K562 (cell line): ENCODE results near the gene MBNL1. TPM values are rescaled to one million over a fixed set of nuclear protein-coding genes. Genes with fewer than 3 reads are reported as not detected.

Experiments used
- ARHGAP35 ChIP-seq: fragments of 450-650 bp; IDR thresholded peaks from 2 replicates; pipeline ENCODE4 v1.6.1; 2018; ENCODE audit not compliant: partially characterized antibody
- BCL6 ChIP-seq: fragments of 250-450 bp; sonication (Bioruptor Pico); IDR thresholded peaks from 2 replicates; pipeline ENCODE4 v1.4.0; 2020
- POLR2AphosphoS5 ChIP-seq: IDR thresholded peaks from 2 replicates; pipeline ENCODE4 v1.6.1; 2011; ENCODE audit warnings: mild to moderate bottlenecking, low read depth, low read length, moderate library complexity; ENCODE audit not compliant: control insufficient read depth, insufficient read depth
- RNF2 ChIP-seq: sonication (generic); IDR thresholded peaks from 2 replicates; pipeline ENCODE4 v1.6.1; 2016
- TEAD4 ChIP-seq, 2 experiments: sonication (generic) in 1 of 2; formaldehyde crosslinking in 1 of 2; IDR thresholded peaks; 2 replicates each; pipeline versions ENCODE4 v1.6.1 to v1.8.0; 2012 to 2022; ENCODE audit warnings: borderline replicate concordance in 1 of 2, inconsistent platforms in 1 of 2, low read length in 1 of 2, mild to moderate bottlenecking in 1 of 2, missing genetic modification reagents in 1 of 2
- ZNF124 ChIP-seq: sonication (generic); formaldehyde crosslinking; IDR thresholded peaks from 2 replicates; pipeline ENCODE4 v1.8.1; 2022; ENCODE audit warnings: missing genetic modification reagents
- ZNF311 ChIP-seq: fragments of 250-450 bp; sonication (Bioruptor Pico); IDR thresholded peaks from 2 replicates; pipeline ENCODE4 v1.4.0; 2020; ENCODE audit warnings: mild to moderate bottlenecking, moderate library complexity
- ZSCAN32 ChIP-seq: fragments of 450-650 bp; formaldehyde crosslinking; IDR thresholded peaks from 2 replicates; pipeline ENCODE4 v1.4.0; 2020; ENCODE audit warnings: mild to moderate bottlenecking, moderate library complexity
- polyA plus RNA-seq, 8 experiments: library from polyadenylated mRNA; depleted of rRNA in 4 of 8; stranded (reverse) in 5 of 8; unstranded in 3 of 8; fragments of >200 nt; fragmentation: Nextera tagmentation in 2 of 8; fragmentation: Illumina TruSeq in 1 of 8; extraction: Ambion mirVana in 2 of 8; extraction: Trizol in 1 of 8; gene quantifications; 2 replicates each; pipeline versions ENCODE4 v1.2.1 to v1.2.3, GENCODE V29; 2011 to 2014; ENCODE audit warnings: inconsistent platforms in 1 of 8, missing spikeins in 1 of 8
- total RNA-seq, 7 experiments: library from RNA; depleted of rRNA in 6 of 7; stranded (reverse); fragments of >200 nt in 6 of 7; fragmentation: Illumina TruSeq in 2 of 7; extraction: Trizol in 2 of 7; gene quantifications; 2 replicates each; pipeline versions ENCODE4 v1.2.1 to v1.2.3, GENCODE V29; 2011 to 2021; ENCODE audit warnings: low replicate concordance in 1 of 7
- TF ChIP-seq, protein P1 (sequence below), 2 experiments: IDR thresholded peaks; 2 replicates each; pipeline ENCODE4 v1.6.1; 2012; ENCODE audit warnings: improper control_type of control experiment in 2 of 2, low read depth in 2 of 2, low read length in 2 of 2, borderline replicate concordance in 1 of 2
- TF ChIP-seq, protein P2 (sequence below), 2 experiments: fragments of 450-650 bp in 1 of 2; sonication (generic) in 1 of 2; formaldehyde crosslinking in 1 of 2; IDR thresholded peaks in 1 of 2; conservative IDR thresholded peaks in 1 of 2; 2 replicates each; pipeline versions ENCODE4 v1.6.1 to v1.8.1; 2016 to 2023; ENCODE audit warnings: mild to moderate bottlenecking in 2 of 2, moderate library complexity in 2 of 2, inconsistent platforms in 1 of 2, missing genetic modification reagents in 1 of 2
- TF ChIP-seq, protein P3 (sequence below): sonication (generic); formaldehyde crosslinking; IDR thresholded peaks from 2 replicates; pipeline ENCODE4 v1.8.1; 2022; ENCODE audit warnings: missing genetic modification reagents
- TF ChIP-seq, protein P4 (sequence below): fragments of 450-650 bp; conservative IDR thresholded peaks from 2 replicates; pipeline ENCODE4 v1.6.1; 2016; ENCODE audit warnings: missing genetic modification characterization, low read depth, mild to moderate bottlenecking, missing compliant biosample characterization, moderate library complexity
- TF ChIP-seq, protein P5 (sequence below), 2 experiments: fragments of 450-650 bp in 1 of 2; IDR thresholded peaks; 2 replicates each; pipeline ENCODE4 v1.6.1; 2011 to 2017; ENCODE audit warnings: low read depth in 2 of 2, antibody characterized with exemption in 1 of 2, borderline replicate concordance in 1 of 2, low read length in 1 of 2, mild to moderate bottlenecking in 1 of 2, mixed read lengths in 1 of 2; ENCODE audit not compliant: control insufficient read depth in 1 of 2
- TF ChIP-seq, protein P6 (sequence below): sonication (generic); formaldehyde crosslinking; IDR thresholded peaks from 2 replicates; pipeline ENCODE4 v1.9.0; 2022; ENCODE audit warnings: mild to moderate bottlenecking, missing genetic modification reagents

Gene MBNL1
- total and polyA plus RNA-seq, 9 of the 15 experiments (the other 6 are each of a cell fraction or from before 2014, with no cell fraction given), result 70.3 to 243 (median 220) TPM

DNA sequence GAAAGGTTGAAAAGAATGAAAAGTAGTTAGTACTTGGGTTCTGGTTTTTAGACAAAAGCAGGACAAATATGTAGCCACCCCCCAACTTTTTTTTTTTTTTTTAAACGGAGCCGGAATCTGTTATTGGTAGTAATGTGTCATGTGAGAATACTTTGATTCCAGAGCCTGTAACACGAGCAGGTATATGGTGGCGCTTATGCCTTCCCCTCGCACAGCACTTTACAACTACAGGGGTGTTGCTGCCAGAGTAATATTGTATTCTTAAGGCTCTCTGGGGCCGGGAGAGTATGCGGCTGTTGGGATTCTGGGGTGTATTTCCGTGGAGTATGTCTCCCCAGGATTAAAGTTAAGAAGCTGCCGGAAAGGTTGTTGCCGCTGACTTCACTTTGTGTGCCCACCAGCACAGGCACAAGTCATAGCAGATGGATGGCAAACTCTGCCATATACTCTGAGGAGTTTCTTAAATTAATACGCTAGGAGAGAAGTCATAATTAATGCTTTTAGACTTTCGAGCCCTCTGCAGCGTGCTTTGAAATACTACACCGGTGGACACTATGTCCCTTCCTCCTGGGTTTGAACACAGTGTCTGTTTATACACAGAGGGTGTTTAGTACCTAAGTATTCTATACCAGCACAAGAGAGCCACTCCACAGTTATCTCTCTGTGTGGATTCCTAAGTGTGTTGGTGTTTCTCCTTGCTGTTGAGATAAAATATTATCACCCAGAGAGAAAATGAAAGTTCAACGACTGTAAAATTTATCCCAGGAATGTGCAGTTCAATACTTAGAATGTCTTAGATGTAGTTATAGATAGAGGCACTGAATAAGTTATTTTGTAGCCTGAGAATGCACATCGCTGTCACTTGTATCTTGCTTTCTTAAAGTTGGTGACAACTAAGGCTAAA, 1.4 kb downstream of the MBNL1 start (continued):
- peak; percentile 15; the same call in 1 of the 2 replicates for TF ChIP-seq TEAD4 (IDR thresholded peaks at IDR 0.05; ENCODE audit: low read length)
- no peak for TF ChIP-seq TEAD4 (CRISPR knock-in tag; IDR thresholded peaks at IDR 0.05; ENCODE audit: borderline replicate concordance)
- TF ChIP-seq ZNF311 (CRISPR knock-in tag), result 0 out of 2 replicates have a peak, but pooled peaks have one; percentile 14
- TF ChIP-seq, protein P1, sequence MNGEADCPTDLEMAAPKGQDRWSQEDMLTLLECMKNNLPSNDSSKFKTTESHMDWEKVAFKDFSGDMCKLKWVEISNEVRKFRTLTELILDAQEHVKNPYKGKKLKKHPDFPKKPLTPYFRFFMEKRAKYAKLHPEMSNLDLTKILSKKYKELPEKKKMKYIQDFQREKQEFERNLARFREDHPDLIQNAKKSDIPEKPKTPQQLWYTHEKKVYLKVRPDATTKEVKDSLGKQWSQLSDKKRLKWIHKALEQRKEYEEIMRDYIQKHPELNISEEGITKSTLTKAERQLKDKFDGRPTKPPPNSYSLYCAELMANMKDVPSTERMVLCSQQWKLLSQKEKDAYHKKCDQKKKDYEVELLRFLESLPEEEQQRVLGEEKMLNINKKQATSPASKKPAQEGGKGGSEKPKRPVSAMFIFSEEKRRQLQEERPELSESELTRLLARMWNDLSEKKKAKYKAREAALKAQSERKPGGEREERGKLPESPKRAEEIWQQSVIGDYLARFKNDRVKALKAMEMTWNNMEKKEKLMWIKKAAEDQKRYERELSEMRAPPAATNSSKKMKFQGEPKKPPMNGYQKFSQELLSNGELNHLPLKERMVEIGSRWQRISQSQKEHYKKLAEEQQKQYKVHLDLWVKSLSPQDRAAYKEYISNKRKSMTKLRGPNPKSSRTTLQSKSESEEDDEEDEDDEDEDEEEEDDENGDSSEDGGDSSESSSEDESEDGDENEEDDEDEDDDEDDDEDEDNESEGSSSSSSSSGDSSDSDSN (IDR thresholded peaks at IDR 0.05; ENCODE audit: borderline replicate concordance in 1 of 2, low read depth in 2 of 2, low read length in 2 of 2), result no peak
- TF ChIP-seq ZSCAN32 (CRISPR knock-in tag), result no peak
- no peak for TF ChIP-seq RNF2
- TF ChIP-seq ARHGAP35, result no peak
- TF ChIP-seq, protein P2, sequence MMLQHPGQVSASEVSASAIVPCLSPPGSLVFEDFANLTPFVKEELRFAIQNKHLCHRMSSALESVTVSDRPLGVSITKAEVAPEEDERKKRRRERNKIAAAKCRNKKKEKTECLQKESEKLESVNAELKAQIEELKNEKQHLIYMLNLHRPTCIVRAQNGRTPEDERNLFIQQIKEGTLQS (IDR thresholded peaks at IDR 0.05), result no peak
- TF ChIP-seq, protein P2 (CRISPR knock-in tag; conservative IDR thresholded peaks at IDR 0.05), result no peak
- TF ChIP-seq, protein P3, sequence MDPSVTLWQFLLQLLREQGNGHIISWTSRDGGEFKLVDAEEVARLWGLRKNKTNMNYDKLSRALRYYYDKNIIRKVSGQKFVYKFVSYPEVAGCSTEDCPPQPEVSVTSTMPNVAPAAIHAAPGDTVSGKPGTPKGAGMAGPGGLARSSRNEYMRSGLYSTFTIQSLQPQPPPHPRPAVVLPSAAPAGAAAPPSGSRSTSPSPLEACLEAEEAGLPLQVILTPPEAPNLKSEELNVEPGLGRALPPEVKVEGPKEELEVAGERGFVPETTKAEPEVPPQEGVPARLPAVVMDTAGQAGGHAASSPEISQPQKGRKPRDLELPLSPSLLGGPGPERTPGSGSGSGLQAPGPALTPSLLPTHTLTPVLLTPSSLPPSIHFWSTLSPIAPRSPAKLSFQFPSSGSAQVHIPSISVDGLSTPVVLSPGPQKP, result no peak
- TF ChIP-seq ZNF124 (CRISPR knock-in tag), result no peak
- TF ChIP-seq, protein P4, sequence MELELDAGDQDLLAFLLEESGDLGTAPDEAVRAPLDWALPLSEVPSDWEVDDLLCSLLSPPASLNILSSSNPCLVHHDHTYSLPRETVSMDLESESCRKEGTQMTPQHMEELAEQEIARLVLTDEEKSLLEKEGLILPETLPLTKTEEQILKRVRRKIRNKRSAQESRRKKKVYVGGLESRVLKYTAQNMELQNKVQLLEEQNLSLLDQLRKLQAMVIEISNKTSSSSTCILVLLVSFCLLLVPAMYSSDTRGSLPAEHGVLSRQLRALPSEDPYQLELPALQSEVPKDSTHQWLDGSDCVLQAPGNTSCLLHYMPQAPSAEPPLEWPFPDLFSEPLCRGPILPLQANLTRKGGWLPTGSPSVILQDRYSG (tag), result 0 out of 2 replicates have a peak, but pooled peaks have one; percentile 66
- TF ChIP-seq, protein P5, sequence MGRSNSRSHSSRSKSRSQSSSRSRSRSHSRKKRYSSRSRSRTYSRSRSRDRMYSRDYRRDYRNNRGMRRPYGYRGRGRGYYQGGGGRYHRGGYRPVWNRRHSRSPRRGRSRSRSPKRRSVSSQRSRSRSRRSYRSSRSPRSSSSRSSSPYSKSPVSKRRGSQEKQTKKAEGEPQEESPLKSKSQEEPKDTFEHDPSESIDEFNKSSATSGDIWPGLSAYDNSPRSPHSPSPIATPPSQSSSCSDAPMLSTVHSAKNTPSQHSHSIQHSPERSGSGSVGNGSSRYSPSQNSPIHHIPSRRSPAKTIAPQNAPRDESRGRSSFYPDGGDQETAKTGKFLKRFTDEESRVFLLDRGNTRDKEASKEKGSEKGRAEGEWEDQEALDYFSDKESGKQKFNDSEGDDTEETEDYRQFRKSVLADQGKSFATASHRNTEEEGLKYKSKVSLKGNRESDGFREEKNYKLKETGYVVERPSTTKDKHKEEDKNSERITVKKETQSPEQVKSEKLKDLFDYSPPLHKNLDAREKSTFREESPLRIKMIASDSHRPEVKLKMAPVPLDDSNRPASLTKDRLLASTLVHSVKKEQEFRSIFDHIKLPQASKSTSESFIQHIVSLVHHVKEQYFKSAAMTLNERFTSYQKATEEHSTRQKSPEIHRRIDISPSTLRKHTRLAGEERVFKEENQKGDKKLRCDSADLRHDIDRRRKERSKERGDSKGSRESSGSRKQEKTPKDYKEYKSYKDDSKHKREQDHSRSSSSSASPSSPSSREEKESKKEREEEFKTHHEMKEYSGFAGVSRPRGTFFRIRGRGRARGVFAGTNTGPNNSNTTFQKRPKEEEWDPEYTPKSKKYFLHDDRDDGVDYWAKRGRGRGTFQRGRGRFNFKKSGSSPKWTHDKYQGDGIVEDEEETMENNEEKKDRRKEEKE (IDR thresholded peaks at IDR 0.05; ENCODE audit: borderline replicate concordance in 1 of 2, control insufficient read depth in 1 of 2, low read depth in 2 of 2, low read length in 1 of 2), result 0 out of 4 replicates have a peak, but pooled peaks of 1 of the 2 experiments have one; percentile 52
- TF ChIP-seq, protein P6, sequence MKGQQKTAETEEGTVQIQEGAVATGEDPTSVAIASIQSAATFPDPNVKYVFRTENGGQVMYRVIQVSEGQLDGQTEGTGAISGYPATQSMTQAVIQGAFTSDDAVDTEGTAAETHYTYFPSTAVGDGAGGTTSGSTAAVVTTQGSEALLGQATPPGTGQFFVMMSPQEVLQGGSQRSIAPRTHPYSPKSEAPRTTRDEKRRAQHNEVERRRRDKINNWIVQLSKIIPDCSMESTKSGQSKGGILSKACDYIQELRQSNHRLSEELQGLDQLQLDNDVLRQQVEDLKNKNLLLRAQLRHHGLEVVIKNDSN, result no peak
- TF ChIP-seq BCL6, result no peak
- peak; percentile 23; the same call in 1 of the 2 replicates for TF ChIP-seq POLR2AphosphoS5
